Endothelial cell of umbilical vein (primary cell): ENCODE results near the gene ATF6B. TPM values are rescaled to one million over a fixed set of nuclear protein-coding genes. Genes with fewer than 3 reads are reported as not detected.

Experiments
- BruUV-seq: library from RNA; stranded (reverse); fragments of 400-500 nt; replicated peaks from 2 replicates; lab custom pipeline; 2021; lab: Mats Ljungman, UMichigan
- CTCF ChIA-PET: fragments of 300-600, 350-600 bp; sonication (Branson Sonifier 250); formaldehyde crosslinking; loops from one replicate; lab custom pipeline; 2021; ENCODE audit warnings: antibody characterized with exemption, inconsistent platforms; lab: Charles Lee
- POLR2A ChIA-PET: fragments of 300-600, 350-600 bp; sonication (Branson Sonifier 250); formaldehyde crosslinking; loops from one replicate; lab custom pipeline; 2021; ENCODE audit warnings: antibody characterized with exemption, inconsistent platforms; lab: Charles Lee
- DNase-seq: peaks from one replicate; pipeline ENCODE4 v3.0.0-alpha.2; 2011; ENCODE audit warnings: low read depth, low spot score
- FAIRE-seq: peaks from 2 replicates; lab custom pipeline; 2011; peaks lifted over from hg19 to GRCh38; lab: Jason Lieb, UNC
- H2AFZ ChIP-seq: 2 replicates; pipeline ENCODE4 v1.6.0; 2012; ENCODE audit warnings: low read depth, low read length, control low read depth, inconsistent platforms
- H3K27ac ChIP-seq: 2 replicates; pipeline ENCODE4 v1.5.1; 2011; ENCODE audit warnings: low read depth, mild to moderate bottlenecking, control low read depth, low read length, moderate library complexity; ENCODE audit not compliant: insufficient read depth
- H3K27me3 ChIP-seq, 2 experiments: 2 replicates each; pipeline versions ENCODE4 v1.6.0 to v1.6.1; 2011; ENCODE audit warnings: low read length in 2 of 2, mixed read lengths in 1 of 2; ENCODE audit not compliant: control insufficient read depth in 2 of 2, insufficient read depth in 2 of 2
- H3K36me3 ChIP-seq, 2 experiments: 2 replicates in 1 of 2; 3 replicates in 1 of 2; pipeline ENCODE4 v1.5.1; 2011; ENCODE audit warnings: low read length in 2 of 2, mild to moderate bottlenecking in 1 of 2, moderate library complexity in 1 of 2; ENCODE audit not compliant: control insufficient read depth in 2 of 2, insufficient read depth in 2 of 2; ENCODE audit errors: extremely low read depth in 1 of 2
- H3K4me1 ChIP-seq: 3 replicates; pipeline ENCODE4 v1.5.1; 2011; ENCODE audit warnings: mild to moderate bottlenecking, low read length; ENCODE audit not compliant: control insufficient read depth, insufficient read depth; ENCODE audit errors: extremely low read depth
- H3K4me2 ChIP-seq: 2 replicates; pipeline ENCODE4 v1.6.1; 2011; ENCODE audit warnings: low read length, control low read depth, mixed read lengths; ENCODE audit not compliant: insufficient read depth
- H3K4me3 ChIP-seq, 3 experiments: fragments of 200-600 bp in 1 of 3; sonication (generic), shearing (Covaris generic) in 1 of 3; replicated peaks in 1 of 3; 2 replicates each; pipeline ENCODE4 v1.5.1; 2011 to 2016; ENCODE audit warnings: control low read depth in 3 of 3, low read length in 3 of 3, mild to moderate bottlenecking in 2 of 3, inconsistent platforms in 1 of 3, low read depth in 1 of 3, moderate library complexity in 1 of 3; ENCODE audit not compliant: insufficient read depth in 1 of 3
- H3K79me2 ChIP-seq: 2 replicates; pipeline ENCODE4 v1.6.0; 2012; ENCODE audit warnings: low read length, inconsistent platforms; ENCODE audit not compliant: control insufficient read depth, insufficient read depth
- H3K9ac ChIP-seq: replicated peaks from 2 replicates; pipeline ENCODE3; 2011; ENCODE audit warnings: low read length, control low read depth; ENCODE audit not compliant: insufficient read depth; ENCODE audit errors: extremely low read depth
- H3K9me1 ChIP-seq: replicated peaks from 3 replicates; pipeline ENCODE4 v1.6.0; 2011; ENCODE audit warnings: mild to moderate bottlenecking, low read length; ENCODE audit not compliant: control insufficient read depth, insufficient read depth; ENCODE audit errors: extremely low read depth
- H3K9me3 ChIP-seq: replicated peaks from 2 replicates; pipeline ENCODE4 v1.5.1; 2012; ENCODE audit warnings: low read length, inconsistent platforms; ENCODE audit not compliant: control insufficient read depth, insufficient read depth
- H4K20me1 ChIP-seq: replicated peaks from 2 replicates; pipeline ENCODE3; 2011; ENCODE audit warnings: mild to moderate bottlenecking, low read length; ENCODE audit not compliant: control insufficient read depth, insufficient read depth; ENCODE audit errors: extremely low read depth
- CTCF ChIP-seq, 2 donors: IDR thresholded peaks; 1 replicate in 1 of 2; 2 replicates in 1 of 2; pipeline ENCODE4 v1.5.1; 2011; ENCODE audit warnings: low read length in 2 of 2, mild to moderate bottlenecking in 2 of 2, moderate library complexity in 2 of 2, control low read depth in 1 of 2, inconsistent platforms in 1 of 2, low read depth in 1 of 2; ENCODE audit not compliant: insufficient read depth in 1 of 2; ENCODE audit errors: extremely low read depth in 1 of 2
- EZH2 ChIP-seq: IDR thresholded peaks from 2 replicates; pipeline ENCODE4 v1.6.1; 2012; ENCODE audit warnings: borderline replicate concordance, low read depth, mild to moderate bottlenecking, moderate library complexity, low read length, inconsistent platforms; ENCODE audit not compliant: severe bottlenecking
- FOS ChIP-seq: IDR thresholded peaks from 2 replicates; pipeline ENCODE4 v1.6.1; 2011; ENCODE audit warnings: mild to moderate bottlenecking, low read length, moderate library complexity, borderline replicate concordance; ENCODE audit not compliant: insufficient read depth
- GATA2 ChIP-seq: IDR thresholded peaks from 2 replicates; pipeline ENCODE4 v1.7.0; 2011; ENCODE audit warnings: low read depth, mild to moderate bottlenecking, moderate library complexity, mixed read lengths, low read length; ENCODE audit not compliant: insufficient read length, insufficient read depth
- JUN ChIP-seq: IDR thresholded peaks from 2 replicates; pipeline ENCODE4 v1.6.1; 2011; ENCODE audit warnings: borderline replicate concordance, low read depth; ENCODE audit not compliant: insufficient read length, insufficient read depth
- MAX ChIP-seq: IDR thresholded peaks from 2 replicates; pipeline ENCODE4 v1.6.1; 2011; ENCODE audit not compliant: insufficient read depth, insufficient read length
- MYC ChIP-seq: IDR thresholded peaks from one replicate; pipeline ENCODE4 v1.6.1; 2011; ENCODE audit warnings: mild to moderate bottlenecking, low read depth, low read length
- POLR2A ChIP-seq: IDR thresholded peaks from 2 replicates; pipeline ENCODE4 v1.6.1; 2012; ENCODE audit warnings: low read depth, mild to moderate bottlenecking, control low read depth, low read length
- POLR2AphosphoS5 ChIP-seq: IDR thresholded peaks from 2 replicates; pipeline ENCODE4 v1.6.1; 2012; ENCODE audit warnings: low read depth, mild to moderate bottlenecking, control low read depth, low read length, moderate library complexity; ENCODE audit not compliant: insufficient read depth
- dilution Hi-C: fragments of 300-500 bp; cut with MboI; formaldehyde crosslinking; loops from one replicate; pipeline ENCODE4 v1.15.0; 2019; ENCODE audit warnings: low sequenced_read_pairs; ENCODE audit not compliant: extremely low pct_ligation_motif_present
- intact Hi-C: fragments of 100-400 bp; cut with micrococcal nuclease; formaldehyde crosslinking; loops from one replicate; pipeline ENCODE4 v1.10.0; 2022
- polyA plus RNA-seq, 4 experiments: library from polyadenylated mRNA; depleted of rRNA in 3 of 4; stranded (reverse) in 3 of 4; unstranded in 1 of 4; fragments of >200 nt; gene quantifications; 2 replicates each; pipeline versions ENCODE4 v1.2.1 to v1.2.3, GENCODE V29; 2011 to 2012; ENCODE audit warnings: missing spikeins in 1 of 4
- total RNA-seq: library from RNA; stranded (reverse); gene quantifications from 2 replicates; pipeline ENCODE4 v1.2.3, GENCODE V29; 2021

Gene ATF6B
- total and polyA plus RNA-seq, 2 donors (not counting 3 experiments of a cell fraction or from before 2014, with no cell fraction given): 106 to 115 TPM

- Histone ChIP-seq H3K4me2 (no peak overlapping the region), H3K27ac (no peak overlapping the region), H3K4me1 (no peaks in the 10 kb centered on the region), H3K9me1 (no peaks in the 10 kb centered on the region), H4K20me1 (no peaks in the 10 kb centered on the region), H3K79me2 (no peaks in the 10 kb centered on the region), H3K9me3 (no peaks in the 10 kb centered on the region), H3K9ac (no peak overlapping the region), H3K36me3 (no peaks in the 10 kb centered on the region), H3K4me3 (no peak overlapping the region), H3K27me3 (peaks cover 10% of the 10 kb centered on the region in 2 experiments), H2AFZ (no peak overlapping the region)
- no peak for TF ChIP-seq MAX
- TF ChIP-seq EZH2: no peak
- TF ChIP-seq FOS: no peak
- TF ChIP-seq CTCF (IDR thresholded peaks at IDR 0.05; ENCODE audit: extremely low read depth in 1 of 2, insufficient read depth in 1 of 2, low read depth in 1 of 2, low read length in 2 of 2): no peak
- TF ChIP-seq POLR2A: no peak
- no peak for TF ChIP-seq MYC
- no peak for TF ChIP-seq POLR2AphosphoS5
- TF ChIP-seq GATA2: no peak
- TF ChIP-seq JUN: no peak
- dilution Hi-C loops (no loop called here), intact Hi-C loops (no loop called here)
- DNase-seq (no peak), FAIRE-seq (no peak)
- CTCF ChIA-PET: no interaction called here
- POLR2A ChIA-PET: no interaction called here
- no TSS peak for BruUV-seq
Measured at GRCh38 chr6:32137454-32137853, 9.4 kb upstream of the ATF6B start.
